MCF 10A (cell line): ENCODE measurements around the gene HS3ST1. TPM values are rescaled to one million over a fixed set of nuclear protein-coding genes. Genes with fewer than 3 reads are reported as not detected.
A peak's percentile ranks its signal among the peaks of the same experiment; 100 is the strongest.

ENCODE experiments used
- BruUV-seq: library from RNA; stranded (reverse); fragments of 400-500 nt; replicated peaks from 2 replicates; lab custom pipeline; 2021; lab: Mats Ljungman, UMichigan
- CTCF ChIA-PET: fragments of 300-600 bp; sonication (Branson Sonifier 250); formaldehyde crosslinking; extraction: SDS; loops from one replicate; lab custom pipeline; 2021; ENCODE audit warnings: antibody characterized with exemption, inconsistent platforms; lab: Yijun Ruan, JAX
- POLR2A ChIA-PET: fragments of 300-600, 350-650 bp; sonication (Branson Sonifier 250); formaldehyde crosslinking; extraction: SDS; loops from one replicate; lab custom pipeline; 2020; ENCODE audit warnings: antibody characterized with exemption, inconsistent platforms; lab: Yijun Ruan, JAX
- DNase-seq: peaks from one replicate; pipeline ENCODE4 v3.0.0-alpha.2; 2018; ENCODE audit not compliant: unreplicated experiment
- H3K27ac Mint-ChIP-seq: one replicate; pipeline ENCODE4 v1.8.0; 2022; ENCODE audit warnings: mild to moderate bottlenecking, low read depth, mixed read lengths; ENCODE audit not compliant: unreplicated experiment
- H3K27me3 Mint-ChIP-seq: one replicate; pipeline ENCODE4 v1.8.0; 2022; ENCODE audit warnings: mixed read lengths; ENCODE audit not compliant: insufficient read depth, unreplicated experiment
- H3K36me3 Mint-ChIP-seq: one replicate; pipeline ENCODE4 v1.8.0; 2022; ENCODE audit warnings: mild to moderate bottlenecking, moderate library complexity, mixed read lengths; ENCODE audit not compliant: insufficient read depth, unreplicated experiment
- H3K4me1 Mint-ChIP-seq: one replicate; pipeline ENCODE4 v1.8.0; 2022; ENCODE audit warnings: mixed read lengths; ENCODE audit not compliant: insufficient read depth, unreplicated experiment
- H3K4me3 Mint-ChIP-seq: one replicate; pipeline ENCODE4 v1.8.0; 2022; ENCODE audit warnings: mild to moderate bottlenecking, moderate library complexity, mixed read lengths; ENCODE audit not compliant: unreplicated experiment
- H3K9me3 Mint-ChIP-seq: one replicate; pipeline ENCODE4 v1.8.0; 2022; ENCODE audit warnings: mixed read lengths; ENCODE audit not compliant: unreplicated experiment
- intact Hi-C: fragments of 100-400 bp; cut with micrococcal nuclease; formaldehyde crosslinking; loops from 2 replicates; pipeline ENCODE4 v1.14.1; 2022
- total RNA-seq: library from RNA; stranded (reverse); gene quantifications from 2 replicates; pipeline ENCODE4 v1.2.3, GENCODE V29; 2022
- TF ChIP-seq, protein P1 (sequence below): fragments of 200-600 bp; IDR thresholded peaks from one replicate; pipeline ENCODE4 v1.8.0; 2022; ENCODE audit warnings: antibody characterized with exemption, mild to moderate bottlenecking; ENCODE audit not compliant: unreplicated experiment

HS3ST1 gene
- total RNA-seq, 1 experiment from 2014 or later = 0.21 TPM

DNA sequence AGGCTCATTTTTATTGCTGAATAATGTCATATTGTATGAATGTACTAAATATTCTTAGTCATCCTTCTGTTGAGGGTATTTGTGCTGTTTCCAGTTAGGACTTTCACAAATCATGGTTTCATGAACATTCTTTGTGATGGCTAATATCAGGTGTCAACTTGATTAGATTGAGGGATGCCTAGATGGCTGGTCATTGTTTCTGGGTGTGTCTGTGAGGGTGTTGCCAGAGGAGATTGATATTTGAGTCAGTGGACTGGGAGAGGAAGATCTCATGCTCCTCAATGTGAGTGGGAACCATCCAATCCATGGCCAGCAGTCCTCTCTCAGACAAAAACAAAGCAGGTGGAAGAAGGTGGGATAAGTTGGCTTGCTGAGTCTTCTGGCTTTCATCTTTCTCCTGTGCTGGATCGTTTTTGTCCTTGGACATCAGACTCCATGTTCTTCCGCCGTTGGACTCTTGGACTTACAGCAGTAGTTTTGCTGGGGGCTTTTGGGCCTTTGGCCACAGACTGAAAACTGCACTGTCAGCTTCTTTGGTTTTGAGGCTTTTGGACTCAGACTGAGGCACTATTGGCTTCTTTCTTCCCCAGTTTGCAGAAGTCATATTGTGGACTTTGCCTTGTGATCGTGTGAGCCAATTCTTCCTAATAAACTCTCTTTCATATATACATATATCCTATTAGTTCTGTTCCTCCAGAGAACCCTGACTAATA, 11.9 kb upstream of the HS3ST1 start:
- TF ChIP-seq, protein P1, sequence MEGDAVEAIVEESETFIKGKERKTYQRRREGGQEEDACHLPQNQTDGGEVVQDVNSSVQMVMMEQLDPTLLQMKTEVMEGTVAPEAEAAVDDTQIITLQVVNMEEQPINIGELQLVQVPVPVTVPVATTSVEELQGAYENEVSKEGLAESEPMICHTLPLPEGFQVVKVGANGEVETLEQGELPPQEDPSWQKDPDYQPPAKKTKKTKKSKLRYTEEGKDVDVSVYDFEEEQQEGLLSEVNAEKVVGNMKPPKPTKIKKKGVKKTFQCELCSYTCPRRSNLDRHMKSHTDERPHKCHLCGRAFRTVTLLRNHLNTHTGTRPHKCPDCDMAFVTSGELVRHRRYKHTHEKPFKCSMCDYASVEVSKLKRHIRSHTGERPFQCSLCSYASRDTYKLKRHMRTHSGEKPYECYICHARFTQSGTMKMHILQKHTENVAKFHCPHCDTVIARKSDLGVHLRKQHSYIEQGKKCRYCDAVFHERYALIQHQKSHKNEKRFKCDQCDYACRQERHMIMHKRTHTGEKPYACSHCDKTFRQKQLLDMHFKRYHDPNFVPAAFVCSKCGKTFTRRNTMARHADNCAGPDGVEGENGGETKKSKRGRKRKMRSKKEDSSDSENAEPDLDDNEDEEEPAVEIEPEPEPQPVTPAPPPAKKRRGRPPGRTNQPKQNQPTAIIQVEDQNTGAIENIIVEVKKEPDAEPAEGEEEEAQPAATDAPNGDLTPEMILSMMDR = no peak
- H3K4me3 Mint-ChIP-seq = no peak overlapping the region
- H3K36me3 Mint-ChIP-seq = no peaks in the 10 kb centered on the region
- H3K27ac Mint-ChIP-seq = no peak overlapping the region
- H3K9me3 Mint-ChIP-seq = no peaks in the 10 kb centered on the region
- ChIA-PET POLR2A (no interaction called here), CTCF (interaction anchor here (0.6 to 1.5 kb wide), 2 partner anchors 11 to 16 kb away, joined by 3 to 4 read pairs; no protein-coding TSS in a partner anchor)
- DNase-seq = no peak
- no peaks in the 10 kb centered on the region for H3K4me1 Mint-ChIP-seq
- no TSS peak for BruUV-seq
- H3K27me3 Mint-ChIP-seq = no peaks in the 10 kb centered on the region
- intact Hi-C loops = no loop called here

DNA sequence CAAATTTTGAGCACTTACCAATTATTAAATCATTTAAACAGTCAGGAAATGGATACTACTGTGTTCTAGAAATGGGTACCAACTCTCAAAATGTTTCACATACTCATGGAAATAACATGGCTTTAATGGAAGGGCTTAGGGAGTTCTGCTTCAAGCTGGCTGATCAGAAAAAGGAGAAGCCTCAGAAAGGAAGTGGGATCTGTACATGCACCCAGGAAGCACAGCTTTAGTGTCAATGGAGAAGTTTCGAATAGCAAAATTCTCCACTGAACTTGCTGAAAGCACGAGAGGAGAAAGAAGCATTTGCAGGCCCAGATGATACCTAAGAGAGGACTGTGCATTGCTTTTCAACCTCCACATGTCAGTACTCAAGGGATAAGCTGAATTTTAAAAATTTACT, 11.1 kb upstream of the HS3ST1 start:
- no peaks in the 10 kb centered on the region for H3K27me3 Mint-ChIP-seq
- H3K4me1 Mint-ChIP-seq = no peaks in the 10 kb centered on the region
- no TSS peak for BruUV-seq
- ChIA-PET POLR2A (no interaction called here), CTCF (interaction anchor here (1.5 kb wide), 1 partner anchor 11 kb away, joined by 4 read pairs; no protein-coding TSS in a partner anchor)
- intact Hi-C loops = no loop called here
- no peak overlapping the region for H3K4me3 Mint-ChIP-seq
- H3K9me3 Mint-ChIP-seq = no peaks in the 10 kb centered on the region
- TF ChIP-seq, protein P1 = no peak
- H3K27ac Mint-ChIP-seq = no peak overlapping the region
- DNase-seq = no peak
- H3K36me3 Mint-ChIP-seq = no peaks in the 10 kb centered on the region

DNA sequence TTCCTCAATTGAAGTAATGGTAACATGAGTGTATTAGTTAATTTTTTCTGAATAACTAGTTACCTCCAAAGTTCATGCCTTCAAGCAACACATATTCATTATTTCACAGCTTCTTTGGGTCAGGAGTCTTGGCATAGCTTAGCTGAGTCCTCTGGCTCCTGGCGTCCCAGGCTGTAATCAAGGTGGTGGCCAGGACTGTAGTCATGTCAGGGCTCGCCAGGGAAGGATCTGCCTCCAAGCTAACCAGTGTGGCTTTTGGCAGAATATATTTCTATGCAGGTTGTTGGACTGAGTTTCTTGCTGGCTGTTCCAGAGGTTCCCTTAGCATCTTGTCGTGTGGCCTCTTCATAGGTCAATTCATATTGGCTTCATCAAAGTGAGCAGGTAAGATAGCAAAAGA, 10.0 kb upstream of the HS3ST1 start:
- TF ChIP-seq, protein P1 = no peak
- no TSS peak for BruUV-seq
- H3K4me1 Mint-ChIP-seq = no peaks in the 10 kb centered on the region
- DNase-seq = peak; percentile 40
- ChIA-PET POLR2A (no interaction called here), CTCF (interaction anchor here (0.6 to 1.4 kb wide), 5 partner anchors 9 to 857 kb away, joined by 3 to 6 read pairs (median 4); partner anchors contain the start of gene HS3ST1)
- no peak overlapping the region for H3K4me3 Mint-ChIP-seq
- H3K27me3 Mint-ChIP-seq = no peaks in the 10 kb centered on the region
- intact Hi-C loops = no loop called here
- H3K36me3 Mint-ChIP-seq = no peaks in the 10 kb centered on the region
- H3K27ac Mint-ChIP-seq = no peak overlapping the region
- no peaks in the 10 kb centered on the region for H3K9me3 Mint-ChIP-seq

GRCh38 chr4:11436673-11437072, 8.0 kb upstream of the HS3ST1 start:
- intact Hi-C loops = no loop called here
- Mint-ChIP-seq H3K27me3 (no peaks in the 10 kb centered on the region), H3K9me3 (no peaks in the 10 kb centered on the region), H3K4me1 (peaks cover 2% of the 10 kb centered on the region), H3K36me3 (no peaks in the 10 kb centered on the region), H3K4me3 (no peak overlapping the region), H3K27ac (no peak overlapping the region)
- no TSS peak for BruUV-seq
- CTCF ChIA-PET = interaction anchor here (0.7 kb wide), 2 partner anchors 283 to 854 kb away, joined by 3 to 4 read pairs; no protein-coding TSS in a partner anchor
- peak; percentile 35 for DNase-seq
- POLR2A ChIA-PET = no interaction called here
- TF ChIP-seq, protein P1 = no peak
